Panc1 (cell line): Measurements from ENCODE around the gene TM9SF3.

ENCODE experiments used
- CTCF ChIP-seq: fragments of 450-650 bp; IDR thresholded peaks from 2 replicates; pipeline ENCODE4 v1.5.1; 2017; ENCODE audit warnings: mild to moderate bottlenecking
- POLR2AphosphoS5 ChIP-seq: IDR thresholded peaks from 2 replicates; pipeline ENCODE4 v1.6.1; 2012; ENCODE audit warnings: mild to moderate bottlenecking, low read depth, low read length, moderate library complexity
- REST ChIP-seq, 2 experiments: IDR thresholded peaks; 2 replicates each; pipeline ENCODE4 v1.6.1; 2011 to 2012; ENCODE audit warnings: low read depth in 2 of 2, control low read depth in 1 of 2, low read length in 1 of 2, mild to moderate bottlenecking in 1 of 2, moderate library complexity in 1 of 2; ENCODE audit not compliant: insufficient read depth in 1 of 2
- SIN3A ChIP-seq: IDR thresholded peaks from 2 replicates; pipeline ENCODE4 v1.6.1; 2012; ENCODE audit warnings: low read depth, mild to moderate bottlenecking, low read length, moderate library complexity, borderline replicate concordance; ENCODE audit not compliant: insufficient read depth
- TCF7L2 ChIP-seq: IDR thresholded peaks from 2 replicates; pipeline ENCODE4 v1.6.1; 2011; ENCODE audit warnings: mild to moderate bottlenecking, low read depth, low read length, inconsistent platforms

- TF ChIP-seq CTCF, result no peak
- no peak for TF ChIP-seq POLR2AphosphoS5
- no peak for TF ChIP-seq TCF7L2
- no peak for TF ChIP-seq REST (IDR thresholded peaks at IDR 0.05; ENCODE audit: insufficient read depth in 1 of 2, low read depth in 2 of 2, low read length in 1 of 2)
- no peak for TF ChIP-seq SIN3A
These were observed 118.0 kb downstream of the TM9SF3 start for GRCh38 chr10:96468845-96469244.
